GM12865 (cell line): ENCODE measurements around the gene SSUH2.
A peak's percentile ranks its signal among the peaks of the same experiment; 100 is the strongest.

Experiments
- DNase-seq: peaks from one replicate; pipeline ENCODE4 v3.0.0; 2010; ENCODE audit warnings: low read depth
- H3K4me3 ChIP-seq: 2 replicates; pipeline ENCODE4 v1.5.1; 2011; ENCODE audit warnings: mild to moderate bottlenecking, low read depth, low read length, control low read depth
- TF ChIP-seq, protein P1 (sequence below): IDR thresholded peaks from 2 replicates; pipeline ENCODE4 v1.5.1; 2011; ENCODE audit warnings: low read length, control low read depth, low read depth, inconsistent platforms; ENCODE audit not compliant: insufficient read depth; ENCODE audit errors: missing control alignments

The SSUH2 gene

DNA sequence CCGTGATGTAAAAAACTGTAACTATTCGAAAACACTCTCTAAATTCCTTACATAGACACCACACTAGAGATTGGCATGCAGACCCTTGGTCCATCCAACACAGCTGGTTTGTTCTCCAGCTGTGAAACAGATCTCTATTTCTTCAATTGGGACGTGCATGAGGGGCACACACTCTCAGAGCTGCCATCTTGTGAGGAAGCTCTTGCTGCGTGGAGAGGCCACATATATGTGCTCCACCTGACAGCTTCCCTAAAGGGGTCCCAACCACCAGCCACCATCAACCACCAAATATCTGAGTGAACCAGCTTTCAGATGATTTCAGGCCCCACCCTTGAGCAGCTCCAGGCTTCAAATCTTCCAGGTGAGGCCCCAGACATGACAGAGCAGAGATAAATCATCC lies 25.6 kb downstream of the SSUH2 start:
- DNase-seq, result no peak
- no peak overlapping the region for H3K4me3 ChIP-seq
- TF ChIP-seq, protein P1, sequence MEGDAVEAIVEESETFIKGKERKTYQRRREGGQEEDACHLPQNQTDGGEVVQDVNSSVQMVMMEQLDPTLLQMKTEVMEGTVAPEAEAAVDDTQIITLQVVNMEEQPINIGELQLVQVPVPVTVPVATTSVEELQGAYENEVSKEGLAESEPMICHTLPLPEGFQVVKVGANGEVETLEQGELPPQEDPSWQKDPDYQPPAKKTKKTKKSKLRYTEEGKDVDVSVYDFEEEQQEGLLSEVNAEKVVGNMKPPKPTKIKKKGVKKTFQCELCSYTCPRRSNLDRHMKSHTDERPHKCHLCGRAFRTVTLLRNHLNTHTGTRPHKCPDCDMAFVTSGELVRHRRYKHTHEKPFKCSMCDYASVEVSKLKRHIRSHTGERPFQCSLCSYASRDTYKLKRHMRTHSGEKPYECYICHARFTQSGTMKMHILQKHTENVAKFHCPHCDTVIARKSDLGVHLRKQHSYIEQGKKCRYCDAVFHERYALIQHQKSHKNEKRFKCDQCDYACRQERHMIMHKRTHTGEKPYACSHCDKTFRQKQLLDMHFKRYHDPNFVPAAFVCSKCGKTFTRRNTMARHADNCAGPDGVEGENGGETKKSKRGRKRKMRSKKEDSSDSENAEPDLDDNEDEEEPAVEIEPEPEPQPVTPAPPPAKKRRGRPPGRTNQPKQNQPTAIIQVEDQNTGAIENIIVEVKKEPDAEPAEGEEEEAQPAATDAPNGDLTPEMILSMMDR, result no peak

DNA sequence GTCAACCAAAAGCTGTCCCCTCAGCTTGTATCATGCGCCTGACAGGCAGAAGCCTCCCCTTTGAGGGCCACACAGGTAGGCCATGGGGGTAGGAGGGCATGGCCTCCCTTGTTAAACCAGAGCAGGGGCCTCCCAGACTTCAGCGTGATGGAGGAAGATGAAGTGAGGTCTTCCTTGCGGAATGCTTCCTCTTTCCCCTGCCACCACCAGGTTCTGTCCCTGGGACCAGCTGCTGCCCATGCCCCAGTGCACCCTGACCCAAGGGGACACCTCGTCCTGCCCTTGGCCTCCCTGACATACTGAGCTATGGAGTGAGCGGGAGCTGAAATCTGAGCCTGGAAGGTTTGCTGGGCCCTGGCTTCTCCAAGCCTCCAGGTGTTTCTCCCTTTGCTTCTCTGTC lies 26.7 kb downstream of the SSUH2 start:
- DNase-seq, result no peak
- no peak overlapping the region for H3K4me3 ChIP-seq
- TF ChIP-seq, protein P1, result no peak

DNA sequence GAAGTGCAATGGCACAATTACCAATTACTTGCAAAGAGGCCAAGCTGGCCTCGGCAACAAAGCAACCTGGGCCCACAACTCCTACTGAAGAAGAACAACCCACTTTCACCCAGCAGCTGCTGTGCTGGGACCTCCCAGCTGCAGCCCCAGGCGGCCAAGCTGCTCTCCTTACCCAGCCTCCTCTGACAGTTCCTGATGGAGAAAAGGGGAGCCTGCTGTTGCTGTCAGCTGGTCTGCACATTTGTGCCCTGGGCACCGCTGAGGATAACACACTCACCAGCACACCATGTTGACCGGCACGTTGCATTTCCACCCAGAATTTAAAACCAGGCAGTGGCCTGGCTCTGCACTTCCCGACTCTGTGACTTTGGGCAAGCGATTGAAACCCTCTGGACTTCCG lies 33.6 kb downstream of the SSUH2 start:
- no peak overlapping the region for H3K4me3 ChIP-seq
- TF ChIP-seq, protein P1, result no peak
- no peak for DNase-seq

DNA sequence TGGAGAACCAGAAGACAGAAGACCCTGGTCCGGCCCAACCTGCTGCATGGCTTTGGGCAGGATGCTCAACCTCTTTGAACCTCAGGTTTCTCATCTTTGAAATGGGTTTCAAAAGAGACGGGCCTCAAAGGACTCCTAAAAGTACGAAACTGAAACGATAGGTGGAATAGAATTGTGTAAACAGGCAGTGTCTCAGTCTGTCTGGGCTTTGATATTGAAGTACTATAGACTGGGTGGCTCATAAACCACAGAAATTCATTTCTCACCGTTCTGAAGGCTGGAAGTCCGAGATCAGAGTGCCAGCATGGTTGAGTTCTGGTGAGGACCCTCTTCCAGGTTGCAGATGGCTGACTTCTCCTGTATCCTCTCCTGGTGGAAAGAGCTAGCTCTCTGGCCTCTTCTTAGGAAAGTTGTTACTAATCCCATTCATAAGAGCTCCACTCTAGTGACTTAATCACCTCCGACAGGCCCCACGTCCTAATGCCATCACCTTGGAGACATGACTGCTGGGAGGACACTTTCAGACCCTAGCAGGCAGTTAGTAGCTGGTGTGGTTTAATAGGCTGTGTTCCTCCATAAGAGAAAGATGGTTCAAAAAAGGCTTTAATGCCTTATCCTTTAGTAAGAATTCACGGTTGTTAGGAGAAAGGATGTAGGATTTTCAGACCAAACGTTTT lies 35.7 kb downstream of the SSUH2 start:
- TF ChIP-seq, protein P1, result no peak
- peak; percentile 13 for DNase-seq
- no peak overlapping the region for H3K4me3 ChIP-seq

DNA sequence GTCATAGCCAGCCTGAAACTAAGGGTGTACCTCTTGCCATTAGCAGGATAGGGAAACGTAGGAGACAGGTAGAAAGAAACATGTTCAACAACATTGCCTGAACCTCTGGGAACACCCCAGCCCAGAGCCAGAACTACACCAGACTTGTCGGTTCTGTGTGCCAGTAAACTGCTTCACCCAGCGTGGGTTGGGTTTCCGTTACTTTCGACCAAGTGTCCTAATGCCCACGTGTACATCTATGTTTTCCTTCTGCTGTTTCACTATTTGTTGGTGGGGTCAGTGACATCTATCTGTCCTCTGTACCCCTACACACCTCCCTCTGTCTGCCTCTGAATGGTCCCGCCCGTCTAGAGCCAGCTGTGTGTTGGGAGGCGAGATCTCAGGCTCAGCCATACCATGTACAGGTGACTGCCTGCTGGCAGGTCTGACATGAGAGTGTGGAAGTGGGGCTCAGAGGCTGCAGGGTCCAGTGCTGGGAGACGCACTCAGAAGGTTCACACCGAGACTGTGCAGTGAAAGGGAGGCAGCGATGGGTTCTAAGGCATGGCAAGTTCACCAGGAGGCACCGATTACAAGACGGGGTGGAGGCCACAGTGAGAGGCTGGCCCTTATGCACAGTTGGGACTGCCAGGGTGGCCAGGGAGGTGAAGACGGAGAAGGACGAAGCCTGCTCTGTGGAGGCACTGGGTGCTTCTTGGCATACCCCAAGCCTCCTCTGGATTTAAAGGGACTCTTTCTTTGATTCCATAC lies 36.4 kb downstream of the SSUH2 start:
- no peak for DNase-seq
- H3K4me3 ChIP-seq, result no peak overlapping the region
- TF ChIP-seq, protein P1, result no peak

DNA sequence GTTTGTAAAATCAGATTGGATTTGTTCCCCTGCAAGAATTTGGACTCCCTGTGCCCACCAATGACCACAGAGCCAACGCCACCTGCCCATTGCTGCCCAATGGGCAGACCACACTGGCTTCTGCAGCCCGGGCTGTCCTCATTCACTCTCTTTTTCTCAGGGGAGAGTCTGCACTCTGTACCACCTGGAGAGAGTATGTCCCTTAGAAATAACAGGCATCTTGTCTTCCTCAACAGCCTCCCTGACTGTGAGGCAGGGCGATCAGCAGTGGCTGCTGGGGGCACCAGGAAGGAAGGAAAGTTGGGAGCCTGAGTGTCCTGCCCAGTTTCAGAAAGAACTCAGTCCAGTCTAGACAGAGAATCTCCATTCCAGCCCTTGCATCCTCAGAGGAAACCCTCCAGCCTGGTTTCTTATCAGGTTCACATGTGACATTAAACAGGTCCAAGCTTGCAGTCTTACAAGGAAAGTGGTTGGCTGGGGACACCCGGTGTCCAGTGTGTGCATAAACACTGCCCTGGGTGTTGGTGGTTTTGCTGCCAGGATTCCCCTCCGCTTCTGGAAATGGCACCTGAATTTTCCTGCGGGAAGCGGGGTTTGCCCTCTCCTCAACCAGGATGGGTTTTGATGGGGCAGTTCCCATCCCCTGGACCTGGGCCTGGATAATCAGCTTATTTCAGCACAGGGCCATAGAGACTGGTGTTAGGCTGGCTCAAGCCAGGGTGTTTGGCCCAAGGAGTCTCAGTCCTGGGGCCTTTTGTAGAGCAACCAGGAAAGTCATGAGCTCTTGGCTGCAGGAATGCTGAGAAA lies 37.2 kb downstream of the SSUH2 start:
- TF ChIP-seq, protein P1, result no peak
- H3K4me3 ChIP-seq, result no peak overlapping the region
- peak; percentile 17 for DNase-seq
